Type B pancreatic cell (in vitro differentiated cells): ENCODE measurements around the gene MAPK8IP2. TPM values are rescaled to one million over a fixed set of nuclear protein-coding genes. Genes with fewer than 3 reads are reported as not detected.

Experiments used
- DNase-seq: peaks from one replicate; pipeline ENCODE4 v3.0.0; 2021; ENCODE audit warnings: mixed read lengths; ENCODE audit not compliant: unreplicated experiment; ENCODE audit errors: extremely low spot score
- H3K27ac Mint-ChIP-seq: 2 replicates; pipeline ENCODE4 v1.8.0; 2021; ENCODE audit warnings: mild to moderate bottlenecking, mixed read lengths
- H3K27me3 Mint-ChIP-seq: 2 replicates; pipeline ENCODE4 v1.8.0; 2021; ENCODE audit warnings: mixed read lengths
- H3K36me3 Mint-ChIP-seq: 2 replicates; pipeline ENCODE4 v1.8.0; 2021; ENCODE audit warnings: mixed read lengths
- H3K4me1 Mint-ChIP-seq: one replicate; pipeline ENCODE4 v1.8.0; 2021; ENCODE audit warnings: mixed read lengths; ENCODE audit not compliant: unreplicated experiment
- H3K4me3 Mint-ChIP-seq: 2 replicates; pipeline ENCODE4 v1.8.0; 2021; ENCODE audit warnings: mild to moderate bottlenecking, mixed read lengths
- H3K9me3 Mint-ChIP-seq: 2 replicates; pipeline ENCODE4 v1.8.0; 2021; ENCODE audit warnings: mixed read lengths
- CTCF ChIP-seq: fragments of 200-600 bp; sonication (generic); conservative IDR thresholded peaks from 2 replicates; pipeline ENCODE4 v1.5.0; 2021; ENCODE audit warnings: antibody characterized with exemption, mild to moderate bottlenecking
- total RNA-seq: library from RNA; stranded (reverse); gene quantifications from 2 replicates; pipeline ENCODE4 v1.2.1, GENCODE V29; 2021; ENCODE audit warnings: low replicate concordance

MAPK8IP2 gene
- total RNA-seq, 1 donor from 2014 or later = 16.5 TPM

GRCh38 chr22:50621948-50622722 lies 21.5 kb downstream of the MAPK8IP2 start:
- peak overlapping the region; percentile 70 for H3K4me3 Mint-ChIP-seq
- no peak for DNase-seq
- peaks cover 6% of the 10 kb centered on the region for H3K27me3 Mint-ChIP-seq
- H3K9me3 Mint-ChIP-seq = no peaks in the 10 kb centered on the region
- peaks cover 23% of the 10 kb centered on the region for H3K4me1 Mint-ChIP-seq
- no peak for TF ChIP-seq CTCF
- peak overlapping the region; percentile 48 for H3K27ac Mint-ChIP-seq
- no peaks in the 10 kb centered on the region for H3K36me3 Mint-ChIP-seq

GRCh38 chr22:50622723-50623327 lies 22.2 kb downstream of the MAPK8IP2 start:
- DNase-seq = no peak
- Mint-ChIP-seq H3K9me3 (no peaks in the 10 kb centered on the region), H3K4me1 (peaks cover 23% of the 10 kb centered on the region), H3K4me3 (no peak overlapping the region), H3K27me3 (peaks cover 3% of the 10 kb centered on the region), H3K36me3 (no peaks in the 10 kb centered on the region), H3K27ac (no peak overlapping the region)
- TF ChIP-seq CTCF = no peak

- Mint-ChIP-seq H3K27ac (no peak overlapping the region), H3K9me3 (no peaks in the 10 kb centered on the region), H3K4me3 (no peak overlapping the region), H3K4me1 (peaks cover 33% of the 10 kb centered on the region), H3K36me3 (no peaks in the 10 kb centered on the region), H3K27me3 (no peaks in the 10 kb centered on the region)
- DNase-seq = no peak
- no peak for TF ChIP-seq CTCF
Measured at GRCh38 chr22:50624347-50625130, 23.9 kb downstream of the MAPK8IP2 start.

GRCh38 chr22:50625131-50625567 lies 24.6 kb downstream of the MAPK8IP2 start:
- no peak overlapping the region for H3K27ac Mint-ChIP-seq
- no peak for TF ChIP-seq CTCF
- peak; percentile 70 for DNase-seq

GRCh38 chr22:50625568-50626313 lies 25.1 kb downstream of the MAPK8IP2 start:
- H3K4me3 Mint-ChIP-seq = no peak overlapping the region
- peak; percentile 68 for DNase-seq
- no peaks in the 10 kb centered on the region for H3K27me3 Mint-ChIP-seq
- H3K27ac Mint-ChIP-seq = no peak overlapping the region
- H3K36me3 Mint-ChIP-seq = no peaks in the 10 kb centered on the region
- no peaks in the 10 kb centered on the region for H3K9me3 Mint-ChIP-seq
- peaks cover 38% of the 10 kb centered on the region for H3K4me1 Mint-ChIP-seq
- no peak for TF ChIP-seq CTCF

More at GRCh38 chr22:50625131-50625567, 24.6 kb downstream of the MAPK8IP2 start:
- peaks cover 39% of the 10 kb centered on the region for H3K4me1 Mint-ChIP-seq
- no peaks in the 10 kb centered on the region for H3K36me3 Mint-ChIP-seq
- H3K9me3 Mint-ChIP-seq = no peaks in the 10 kb centered on the region
- H3K27me3 Mint-ChIP-seq = no peaks in the 10 kb centered on the region
- peak overlapping the region; percentile 44 for H3K4me3 Mint-ChIP-seq
